Ectodermal cell (in vitro differentiated cells): Measurements from ENCODE around the gene SH3BP2.

Experiments
- H3K27ac ChIP-seq: 2 replicates; pipeline ENCODE4 v1.7.0; 2013; ENCODE audit warnings: mild to moderate bottlenecking, low read depth, low read length; ENCODE audit not compliant: insufficient read depth, poor library complexity, severe bottlenecking
- H3K27me3 ChIP-seq: 2 replicates; pipeline ENCODE4 v1.7.0; 2013; ENCODE audit warnings: mild to moderate bottlenecking, low read length; ENCODE audit not compliant: insufficient read depth, control insufficient read depth, poor library complexity, severe bottlenecking
- H3K36me3 ChIP-seq: one replicate; pipeline ENCODE4 v1.7.0; 2013; ENCODE audit warnings: low read length; ENCODE audit not compliant: control insufficient read depth, insufficient read depth
- H3K4me1 ChIP-seq: one replicate; pipeline ENCODE4 v1.7.0; 2013; ENCODE audit warnings: low read length; ENCODE audit not compliant: control insufficient read depth, insufficient read depth
- H3K4me3 ChIP-seq: 2 replicates; pipeline ENCODE4 v1.7.0; 2013; ENCODE audit warnings: low read depth, low read length, control low read depth; ENCODE audit not compliant: insufficient read depth
- H3K9me3 ChIP-seq: 2 replicates; pipeline ENCODE4 v1.7.0; 2013; ENCODE audit warnings: mild to moderate bottlenecking, low read length, moderate library complexity; ENCODE audit not compliant: control insufficient read depth
- WGBS, 2 experiments: methylation state at CpG; one replicate each; pipeline ENCODE4 v1.1.7; 2013; ENCODE audit warnings: missing lambda C conversion rate in 2 of 2; 5-methylcytosine and 5-hydroxymethylcytosine counted together

Gene SH3BP2

GRCh38 chr4:2798399-2799223 is 5.7 kb downstream of the SH3BP2 start:
- Histone ChIP-seq H3K4me1 (peaks cover 27% of the 10 kb centered on the region), H3K4me3 (no peak overlapping the region), H3K27me3 (peaks cover 12% of the 10 kb centered on the region), H3K27ac (no peak overlapping the region), H3K9me3 (no peaks in the 10 kb centered on the region), H3K36me3 (no peaks in the 10 kb centered on the region)
- WGBS, 2 experiments: 85 to 87% methylated on average over 29 of the region's 29 CpGs

GRCh38 chr4:2799224-2799911 is 6.5 kb downstream of the SH3BP2 start:
- peaks cover 27% of the 10 kb centered on the region for H3K4me1 ChIP-seq
- WGBS, 2 experiments: 92 to 93% methylated on average over 14 of the region's 14 CpGs
- no peak overlapping the region for H3K27ac ChIP-seq
- no peaks in the 10 kb centered on the region for H3K36me3 ChIP-seq
- H3K4me3 ChIP-seq: no peak overlapping the region
- peaks cover 4% of the 10 kb centered on the region for H3K27me3 ChIP-seq
- no peaks in the 10 kb centered on the region for H3K9me3 ChIP-seq

- Histone ChIP-seq H3K9me3 (no peaks in the 10 kb centered on the region), H3K36me3 (no peaks in the 10 kb centered on the region), H3K27ac (no peak overlapping the region), H3K4me1 (peaks cover 27% of the 10 kb centered on the region), H3K4me3 (no peak overlapping the region), H3K27me3 (no peaks in the 10 kb centered on the region)
- WGBS, 2 experiments: 82 to 84% methylated on average over 23 of the region's 23 CpGs
These were observed 7.2 kb downstream of the SH3BP2 start for GRCh38 chr4:2799971-2800690.

GRCh38 chr4:2800691-2801596 is 8.1 kb downstream of the SH3BP2 start:
- WGBS, 2 experiments: 39 to 43% methylated on average over 29 of the region's 29 CpGs
- Histone ChIP-seq H3K4me3 (no peak overlapping the region), H3K27ac (peak overlapping the region; percentile 6), H3K36me3 (no peaks in the 10 kb centered on the region), H3K4me1 (peaks cover 27% of the 10 kb centered on the region), H3K9me3 (no peaks in the 10 kb centered on the region), H3K27me3 (no peaks in the 10 kb centered on the region)

- H3K27ac ChIP-seq: no peak overlapping the region
- H3K36me3 ChIP-seq: no peaks in the 10 kb centered on the region
- no peaks in the 10 kb centered on the region for H3K27me3 ChIP-seq
- H3K9me3 ChIP-seq: no peaks in the 10 kb centered on the region
- WGBS, 2 experiments: 93 to 94% methylated on average over 27 of the region's 27 CpGs
- H3K4me1 ChIP-seq: peaks cover 27% of the 10 kb centered on the region
- no peak overlapping the region for H3K4me3 ChIP-seq
These were observed 10.0 kb downstream of the SH3BP2 start for GRCh38 chr4:2802618-2803531.

GRCh38 chr4:2803624-2804448 is 11.0 kb downstream of the SH3BP2 start:
- Histone ChIP-seq H3K4me3 (no peak overlapping the region), H3K27me3 (no peaks in the 10 kb centered on the region), H3K9me3 (no peaks in the 10 kb centered on the region), H3K27ac (no peak overlapping the region), H3K4me1 (peaks cover 17% of the 10 kb centered on the region), H3K36me3 (no peaks in the 10 kb centered on the region)
- WGBS, 2 experiments: 94% methylated on average over 20 of the region's 20 CpGs

GRCh38 chr4:2804449-2804972 is 11.6 kb downstream of the SH3BP2 start:
- Histone ChIP-seq H3K36me3 (no peaks in the 10 kb centered on the region), H3K9me3 (no peaks in the 10 kb centered on the region), H3K4me1 (peaks cover 18% of the 10 kb centered on the region), H3K4me3 (no peak overlapping the region), H3K27me3 (no peaks in the 10 kb centered on the region), H3K27ac (no peak overlapping the region)
- 95 to 96% methylated on average over 10 of the region's 10 CpGs for WGBS, 2 experiments

GRCh38 chr4:2804973-2805501 is 12.2 kb downstream of the SH3BP2 start:
- Histone ChIP-seq H3K9me3 (no peaks in the 10 kb centered on the region), H3K4me1 (peaks cover 22% of the 10 kb centered on the region), H3K27ac (no peak overlapping the region), H3K4me3 (no peak overlapping the region), H3K36me3 (no peaks in the 10 kb centered on the region), H3K27me3 (no peaks in the 10 kb centered on the region)
- 94 to 96% methylated on average over 13 of the region's 13 CpGs for WGBS, 2 experiments
